ENCODE data around the gene XRCC6. TPM values are rescaled to one million over a fixed set of nuclear protein-coding genes. Genes with fewer than 3 reads are reported as not detected.
"Not testable (repeated sequence)": the region's sequence is repeated elsewhere in the genome, so short reads cannot be mapped to it uniquely, and the experiment has no call there.

Gene XRCC6
- total RNA-seq, 1 donor: 276 TPM

DNA sequence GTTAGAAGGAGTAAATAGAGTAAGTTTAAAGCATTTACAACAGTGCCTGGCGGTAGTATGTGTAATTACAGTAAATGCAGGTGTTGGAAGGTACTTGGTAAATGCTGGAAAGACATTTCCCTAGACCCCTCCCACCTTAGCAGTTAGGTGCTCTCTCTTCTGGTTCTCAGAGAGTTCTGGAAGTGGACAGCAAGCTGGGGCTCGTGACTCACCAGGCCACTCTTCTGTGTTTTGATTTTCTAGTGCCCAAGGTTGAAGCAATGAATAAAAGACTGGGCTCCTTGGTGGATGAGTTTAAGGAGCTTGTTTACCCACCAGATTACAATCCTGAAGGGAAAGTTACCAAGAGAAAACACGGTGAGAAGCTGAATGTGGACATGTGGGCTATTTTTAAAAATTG is 40.0 kb downstream of the XRCC6 start:
- H3K4me3 ChIP-seq (ENCODE audit: low read depth, low read length): no peak overlapping the region
- no peak for DNase-seq (ENCODE audit: low read depth)
- TF ChIP-seq, protein P1, sequence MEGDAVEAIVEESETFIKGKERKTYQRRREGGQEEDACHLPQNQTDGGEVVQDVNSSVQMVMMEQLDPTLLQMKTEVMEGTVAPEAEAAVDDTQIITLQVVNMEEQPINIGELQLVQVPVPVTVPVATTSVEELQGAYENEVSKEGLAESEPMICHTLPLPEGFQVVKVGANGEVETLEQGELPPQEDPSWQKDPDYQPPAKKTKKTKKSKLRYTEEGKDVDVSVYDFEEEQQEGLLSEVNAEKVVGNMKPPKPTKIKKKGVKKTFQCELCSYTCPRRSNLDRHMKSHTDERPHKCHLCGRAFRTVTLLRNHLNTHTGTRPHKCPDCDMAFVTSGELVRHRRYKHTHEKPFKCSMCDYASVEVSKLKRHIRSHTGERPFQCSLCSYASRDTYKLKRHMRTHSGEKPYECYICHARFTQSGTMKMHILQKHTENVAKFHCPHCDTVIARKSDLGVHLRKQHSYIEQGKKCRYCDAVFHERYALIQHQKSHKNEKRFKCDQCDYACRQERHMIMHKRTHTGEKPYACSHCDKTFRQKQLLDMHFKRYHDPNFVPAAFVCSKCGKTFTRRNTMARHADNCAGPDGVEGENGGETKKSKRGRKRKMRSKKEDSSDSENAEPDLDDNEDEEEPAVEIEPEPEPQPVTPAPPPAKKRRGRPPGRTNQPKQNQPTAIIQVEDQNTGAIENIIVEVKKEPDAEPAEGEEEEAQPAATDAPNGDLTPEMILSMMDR (IDR thresholded peaks at IDR 0.05; ENCODE audit: insufficient read depth, low read length): no peak

DNA sequence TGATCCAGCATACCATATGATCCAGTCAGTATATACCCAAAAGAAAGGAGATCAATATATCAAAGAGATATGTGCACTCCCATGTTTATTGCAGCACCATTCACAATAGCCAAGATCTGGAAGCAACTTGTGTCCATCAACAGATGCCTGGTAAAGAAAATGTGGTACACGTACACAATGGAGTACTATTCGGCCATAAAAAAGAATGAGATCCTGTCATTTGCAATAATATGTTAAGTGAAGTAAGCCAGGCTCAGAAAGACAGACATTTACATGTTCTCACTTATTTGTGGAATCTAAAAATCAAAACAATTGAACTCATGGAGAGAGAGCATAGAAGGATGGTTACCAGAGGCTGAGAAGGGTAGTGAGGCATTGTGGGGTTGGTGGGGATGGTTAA is 40.6 kb downstream of the XRCC6 start:
- no peak for DNase-seq (ENCODE audit: low read depth)
- TF ChIP-seq, protein P1 (IDR thresholded peaks at IDR 0.05; ENCODE audit: insufficient read depth, low read length): no peak
- H3K4me3 ChIP-seq (ENCODE audit: low read depth, low read length): no peak overlapping the region

DNA sequence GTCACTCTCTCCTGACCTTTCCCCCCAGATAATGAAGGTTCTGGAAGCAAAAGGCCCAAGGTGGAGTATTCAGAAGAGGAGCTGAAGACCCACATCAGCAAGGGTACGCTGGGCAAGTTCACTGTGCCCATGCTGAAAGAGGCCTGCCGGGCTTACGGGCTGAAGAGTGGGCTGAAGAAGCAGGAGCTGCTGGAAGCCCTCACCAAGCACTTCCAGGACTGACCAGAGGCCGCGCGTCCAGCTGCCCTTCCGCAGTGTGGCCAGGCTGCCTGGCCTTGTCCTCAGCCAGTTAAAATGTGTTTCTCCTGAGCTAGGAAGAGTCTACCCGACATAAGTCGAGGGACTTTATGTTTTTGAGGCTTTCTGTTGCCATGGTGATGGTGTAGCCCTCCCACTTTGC is 42.5 kb downstream of the XRCC6 start:
- H3K4me3 ChIP-seq (ENCODE audit: low read depth, low read length); DNase-seq (ENCODE audit: low read depth): not testable (repeated sequence)

DNA sequence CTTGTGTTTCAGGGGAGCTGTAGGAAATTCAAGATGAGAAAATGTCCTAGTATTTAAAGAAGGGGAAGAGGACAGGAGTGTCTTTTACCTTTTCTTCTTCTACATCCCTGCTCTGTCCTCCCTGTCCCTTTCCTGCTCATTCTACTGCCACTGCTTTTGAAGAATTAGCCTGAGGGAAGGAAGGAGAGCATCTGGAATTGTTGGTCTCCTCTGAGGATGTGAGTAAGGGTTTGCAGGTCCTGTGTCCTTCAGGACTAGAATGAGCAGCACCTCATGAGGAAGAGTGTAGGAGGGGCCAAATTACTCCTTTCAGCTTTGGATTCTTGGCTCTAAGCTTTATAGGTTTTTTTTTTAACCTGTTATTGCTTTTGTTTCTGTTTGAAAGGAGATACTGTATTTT is 43.4 kb downstream of the XRCC6 start:
- no peak for DNase-seq (ENCODE audit: low read depth)
- no peak overlapping the region for H3K4me3 ChIP-seq (ENCODE audit: low read depth, low read length)
- TF ChIP-seq, protein P1 (IDR thresholded peaks at IDR 0.05; ENCODE audit: insufficient read depth, low read length): no peak

DNA sequence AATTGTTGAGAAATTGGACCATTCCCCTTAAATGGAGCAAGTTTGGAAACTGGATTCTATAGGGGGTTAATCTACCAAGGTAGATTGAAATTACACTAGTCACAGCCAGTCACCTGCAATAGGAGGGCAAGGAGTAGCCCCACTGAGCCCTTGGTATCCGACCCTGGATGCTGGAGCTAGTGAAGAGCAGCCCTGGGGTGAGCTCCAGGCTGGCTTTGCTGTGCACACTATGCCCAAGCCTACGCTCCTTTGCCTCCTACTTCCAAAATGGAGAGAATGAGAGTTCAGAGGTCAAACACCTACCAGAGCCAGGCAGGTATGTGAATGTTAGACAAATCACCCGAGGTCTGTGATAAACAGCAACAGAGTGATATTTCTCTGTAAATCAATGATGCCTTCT is 43.9 kb downstream of the XRCC6 start:
- TF ChIP-seq, protein P1 (IDR thresholded peaks at IDR 0.05; ENCODE audit: insufficient read depth, low read length): no peak
- DNase-seq (ENCODE audit: low read depth): no peak
- no peak overlapping the region for H3K4me3 ChIP-seq (ENCODE audit: low read depth, low read length)

DNA sequence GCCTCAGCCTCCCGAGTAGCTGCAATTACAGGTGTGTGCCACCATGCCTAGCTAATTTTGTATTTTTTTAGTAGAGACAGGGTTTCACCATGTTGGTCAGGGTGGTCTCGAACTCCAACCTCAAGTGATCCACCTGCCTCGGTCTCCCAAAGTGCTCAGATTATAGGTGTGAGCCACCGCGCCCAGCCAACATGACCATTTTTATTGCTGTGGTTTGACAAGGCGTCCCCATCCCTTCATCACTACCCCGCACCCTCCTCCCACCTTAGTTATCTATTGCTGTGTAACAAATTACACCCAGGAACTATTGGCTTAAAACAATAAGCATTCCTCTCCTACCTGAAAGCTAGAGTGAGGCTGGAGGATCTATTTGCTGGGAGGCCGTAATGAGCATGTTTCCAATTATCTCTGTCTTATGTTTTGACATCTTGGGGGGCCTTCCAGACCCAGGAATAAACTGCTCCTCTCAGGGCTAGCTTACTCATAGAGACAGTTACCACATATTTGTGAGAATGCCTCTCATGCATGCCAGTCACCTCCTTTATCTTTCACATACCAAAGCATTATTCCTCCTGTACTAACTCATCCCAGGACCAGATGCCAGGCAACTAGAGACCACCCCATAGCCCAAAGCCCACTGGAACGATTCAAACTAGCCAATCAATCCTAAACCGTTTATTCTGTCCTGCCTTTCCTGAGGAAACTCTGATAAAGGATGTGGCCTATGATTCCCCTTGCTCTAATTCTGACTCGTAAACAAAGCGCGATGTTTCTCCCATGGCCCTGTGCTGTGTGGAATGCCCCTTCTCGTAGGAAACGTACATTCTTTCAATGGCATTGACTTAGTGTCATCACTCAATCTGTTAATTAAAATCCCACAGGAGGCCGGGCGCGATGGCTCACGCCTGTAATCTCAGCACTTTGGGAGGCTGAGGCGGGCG is 48.1 kb downstream of the XRCC6 start:
- TF ChIP-seq, protein P1 (IDR thresholded peaks at IDR 0.05; ENCODE audit: insufficient read depth, low read length): no peak

DNA sequence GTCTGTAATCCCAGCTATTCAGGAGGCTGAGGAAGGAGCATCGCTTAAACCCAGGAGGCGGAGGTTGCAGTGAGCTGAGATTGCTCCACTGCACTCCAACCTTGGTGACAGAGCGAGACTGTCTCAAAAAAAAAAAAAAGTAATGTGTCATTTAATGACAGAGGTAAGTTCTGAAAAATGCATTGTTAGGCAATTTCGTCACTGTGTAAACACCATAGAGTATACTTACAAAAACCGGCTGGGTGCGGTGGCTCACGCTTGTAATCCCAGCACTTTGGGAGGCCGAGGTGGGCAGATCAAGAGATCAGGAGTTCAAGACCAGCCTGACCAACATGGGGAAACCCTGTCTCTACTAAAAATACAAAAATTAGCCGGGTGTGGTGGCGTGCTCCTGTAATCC is 51.0 kb downstream of the XRCC6 start:
- not testable (repeated sequence) for H3K4me3 ChIP-seq (ENCODE audit: low read depth, low read length); DNase-seq (ENCODE audit: low read depth)

More for the DNA sequence above, 48.1 kb downstream of the XRCC6 start:
- H3K4me3 ChIP-seq (ENCODE audit: low read depth, low read length): no peak overlapping the region
- DNase-seq (ENCODE audit: low read depth): peak; percentile 47
